ENCODE data around the gene HLX.

HLX gene

GRCh38 chr1:220884981-220885918 lies 6.0 kb downstream of the HLX start:
- H3K27me3 ChIP-seq (ENCODE audit: control insufficient read depth in 1 of 2, insufficient read depth in 2 of 2, low read length in 2 of 2), result no peaks in the 10 kb centered on the region
- peaks cover 51% of the 10 kb centered on the region for H3K4me1 ChIP-seq (ENCODE audit: insufficient read depth, low read length)
- H3K4me3 ChIP-seq (ENCODE audit: low read depth in 1 of 2, low read length in 2 of 2), result peak overlapping the region; percentile 93 to 95

GRCh38 chr1:220885971-220886370 lies 6.7 kb downstream of the HLX start:
- peaks cover 51% of the 10 kb centered on the region for H3K4me1 ChIP-seq (ENCODE audit: insufficient read depth, low read length)
- H3K4me3 ChIP-seq (ENCODE audit: low read depth in 1 of 2, low read length in 2 of 2), result no peak overlapping the region
- H3K27me3 ChIP-seq (ENCODE audit: control insufficient read depth in 1 of 2, insufficient read depth in 2 of 2, low read length in 2 of 2), result no peaks in the 10 kb centered on the region
- H3K27ac ChIP-seq (ENCODE audit: low read depth, low read length), result peak overlapping the region; percentile 94
- H3K9me3 ChIP-seq (ENCODE audit: low read length), result no peaks in the 10 kb centered on the region
- H3K9ac ChIP-seq (ENCODE audit: low read length), result no peak overlapping the region
- peaks cover 52% of the 10 kb centered on the region for H3K36me3 ChIP-seq (ENCODE audit: insufficient read depth, low read length)

More at GRCh38 chr1:220884981-220885918, 6.0 kb downstream of the HLX start:
- H3K27ac ChIP-seq (ENCODE audit: low read depth, low read length), result peak overlapping the region; percentile 94
- H3K36me3 ChIP-seq (ENCODE audit: insufficient read depth, low read length), result peaks cover 52% of the 10 kb centered on the region
- no peaks in the 10 kb centered on the region for H3K9me3 ChIP-seq (ENCODE audit: low read length)
- H3K9ac ChIP-seq (ENCODE audit: low read length), result peak overlapping the region; percentile 39

GRCh38 chr1:220886470-220887201 lies 7.4 kb downstream of the HLX start:
- H3K4me3 ChIP-seq (ENCODE audit: low read depth in 1 of 2, low read length in 2 of 2), result peak overlapping the region in 1 of 2 donors; percentile 57
- H3K9ac ChIP-seq (ENCODE audit: low read length), result peak overlapping the region; percentile 0
- no peaks in the 10 kb centered on the region for H3K9me3 ChIP-seq (ENCODE audit: low read length)
- peaks cover 51% of the 10 kb centered on the region for H3K4me1 ChIP-seq (ENCODE audit: insufficient read depth, low read length)
- peak overlapping the region; percentile 94 for H3K27ac ChIP-seq (ENCODE audit: low read depth, low read length)
- H3K36me3 ChIP-seq (ENCODE audit: insufficient read depth, low read length), result peaks cover 47% of the 10 kb centered on the region
- no peaks in the 10 kb centered on the region for H3K27me3 ChIP-seq (ENCODE audit: control insufficient read depth in 1 of 2, insufficient read depth in 2 of 2, low read length in 2 of 2)

GRCh38 chr1:220887202-220887519 lies 7.9 kb downstream of the HLX start:
- Histone ChIP-seq H3K4me1 (ENCODE audit: insufficient read depth, low read length) (peaks cover 51% of the 10 kb centered on the region), H3K27me3 (ENCODE audit: control insufficient read depth in 1 of 2, insufficient read depth in 2 of 2, low read length in 2 of 2) (no peaks in the 10 kb centered on the region), H3K27ac (ENCODE audit: low read depth, low read length) (peak overlapping the region; percentile 94), H3K9me3 (ENCODE audit: low read length) (no peaks in the 10 kb centered on the region), H3K4me3 (ENCODE audit: low read depth in 1 of 2, low read length in 2 of 2) (peak overlapping the region in 1 of 2 donors; percentile 57), H3K36me3 (ENCODE audit: insufficient read depth, low read length) (peaks cover 42% of the 10 kb centered on the region), H3K9ac (ENCODE audit: low read length) (peak overlapping the region; percentile 0)

GRCh38 chr1:220887520-220888416 lies 8.5 kb downstream of the HLX start:
- no peaks in the 10 kb centered on the region for H3K27me3 ChIP-seq (ENCODE audit: control insufficient read depth in 1 of 2, insufficient read depth in 2 of 2, low read length in 2 of 2)
- H3K4me3 ChIP-seq (ENCODE audit: low read depth in 1 of 2, low read length in 2 of 2), result peak overlapping the region; percentile 12 to 57
- peaks cover 35% of the 10 kb centered on the region for H3K36me3 ChIP-seq (ENCODE audit: insufficient read depth, low read length)
- peaks cover 49% of the 10 kb centered on the region for H3K4me1 ChIP-seq (ENCODE audit: insufficient read depth, low read length)
- H3K9me3 ChIP-seq (ENCODE audit: low read length), result no peaks in the 10 kb centered on the region
- H3K27ac ChIP-seq (ENCODE audit: low read depth, low read length), result peak overlapping the region; percentile 94
- H3K9ac ChIP-seq (ENCODE audit: low read length), result no peak overlapping the region

GRCh38 chr1:220888417-220888986 lies 9.3 kb downstream of the HLX start:
- H3K27ac ChIP-seq (ENCODE audit: low read depth, low read length), result peak overlapping the region; percentile 76
- H3K27me3 ChIP-seq (ENCODE audit: control insufficient read depth in 1 of 2, insufficient read depth in 2 of 2, low read length in 2 of 2), result no peaks in the 10 kb centered on the region
- H3K4me1 ChIP-seq (ENCODE audit: insufficient read depth, low read length), result peaks cover 49% of the 10 kb centered on the region
- H3K9ac ChIP-seq (ENCODE audit: low read length), result no peak overlapping the region
- no peaks in the 10 kb centered on the region for H3K9me3 ChIP-seq (ENCODE audit: low read length)
- peak overlapping the region in 1 of 2 donors; percentile 12 for H3K4me3 ChIP-seq (ENCODE audit: low read depth in 1 of 2, low read length in 2 of 2)
- H3K36me3 ChIP-seq (ENCODE audit: insufficient read depth, low read length), result peaks cover 31% of the 10 kb centered on the region

- no peak overlapping the region for H3K4me3 ChIP-seq (ENCODE audit: low read depth in 1 of 2, low read length in 2 of 2)
- no peaks in the 10 kb centered on the region for H3K9me3 ChIP-seq (ENCODE audit: low read length)
- peaks cover 46% of the 10 kb centered on the region for H3K4me1 ChIP-seq (ENCODE audit: insufficient read depth, low read length)
- no peak overlapping the region for H3K9ac ChIP-seq (ENCODE audit: low read length)
- peaks cover 0 to 2% of the 10 kb centered on the region in 2 donors for H3K27me3 ChIP-seq (ENCODE audit: control insufficient read depth in 1 of 2, insufficient read depth in 2 of 2, low read length in 2 of 2)
- peak overlapping the region; percentile 10 for H3K27ac ChIP-seq (ENCODE audit: low read depth, low read length)
- peaks cover 22% of the 10 kb centered on the region for H3K36me3 ChIP-seq (ENCODE audit: insufficient read depth, low read length)
Observed at GRCh38 chr1:220889333-220889732, 10.1 kb downstream of the HLX start.

- Histone ChIP-seq H3K4me1 (ENCODE audit: insufficient read depth, low read length) (peaks cover 43% of the 10 kb centered on the region), H3K27ac (ENCODE audit: low read depth, low read length) (no peak overlapping the region), H3K27me3 (ENCODE audit: control insufficient read depth in 1 of 2, insufficient read depth in 2 of 2, low read length in 2 of 2) (peaks cover 0 to 6% of the 10 kb centered on the region in 2 donors), H3K9me3 (ENCODE audit: low read length) (no peaks in the 10 kb centered on the region), H3K36me3 (ENCODE audit: insufficient read depth, low read length) (peaks cover 17% of the 10 kb centered on the region), H3K4me3 (ENCODE audit: low read depth in 1 of 2, low read length in 2 of 2) (no peak overlapping the region), H3K9ac (ENCODE audit: low read length) (no peak overlapping the region)
Observed at GRCh38 chr1:220889848-220890287, 10.6 kb downstream of the HLX start.

GRCh38 chr1:220890602-220891001 lies 11.4 kb downstream of the HLX start:
- no peak overlapping the region for H3K27ac ChIP-seq (ENCODE audit: low read depth, low read length)
- no peak overlapping the region for H3K9ac ChIP-seq (ENCODE audit: low read length)
- H3K4me1 ChIP-seq (ENCODE audit: insufficient read depth, low read length), result peaks cover 35% of the 10 kb centered on the region
- H3K36me3 ChIP-seq (ENCODE audit: insufficient read depth, low read length), result peaks cover 10% of the 10 kb centered on the region
- no peaks in the 10 kb centered on the region for H3K9me3 ChIP-seq (ENCODE audit: low read length)
- H3K27me3 ChIP-seq (ENCODE audit: control insufficient read depth in 1 of 2, insufficient read depth in 2 of 2, low read length in 2 of 2), result peaks cover 0 to 6% of the 10 kb centered on the region in 2 donors
- no peak overlapping the region for H3K4me3 ChIP-seq (ENCODE audit: low read depth in 1 of 2, low read length in 2 of 2)

GRCh38 chr1:220891224-220892085 lies 12.2 kb downstream of the HLX start:
- Histone ChIP-seq H3K27ac (ENCODE audit: low read depth, low read length) (no peak overlapping the region), H3K9me3 (ENCODE audit: low read length) (no peaks in the 10 kb centered on the region), H3K4me1 (ENCODE audit: insufficient read depth, low read length) (peaks cover 27% of the 10 kb centered on the region), H3K36me3 (ENCODE audit: insufficient read depth, low read length) (peaks cover 1% of the 10 kb centered on the region), H3K27me3 (ENCODE audit: control insufficient read depth in 1 of 2, insufficient read depth in 2 of 2, low read length in 2 of 2) (peaks cover 0 to 6% of the 10 kb centered on the region in 2 donors), H3K4me3 (ENCODE audit: low read depth in 1 of 2, low read length in 2 of 2) (no peak overlapping the region), H3K9ac (ENCODE audit: low read length) (no peak overlapping the region)
